Subcutaneous adipose tissue (tissue), 4 donors: ENCODE results near the gene CETP. TPM values are rescaled to one million over a fixed set of nuclear protein-coding genes. Genes with fewer than 3 reads are reported as not detected.

Source experiments
- CTCF ChIP-seq: fragments of 450-650 bp; IDR thresholded peaks from one replicate; pipeline ENCODE4 v1.5.1; 2016; ENCODE audit warnings: low read depth, mild to moderate bottlenecking, control low read depth, antibody characterized with exemption, moderate library complexity
- total RNA-seq, 4 donors: library from RNA; depleted of rRNA; stranded (reverse); fragments of >200 nt; gene quantifications; one replicate each; pipeline ENCODE4 v1.1.0, GENCODE V29; 2016

Gene CETP
- total RNA-seq, 4 donors from 2014 or later, result 2.4 to 14.9 TPM; not detected in 2

- TF ChIP-seq CTCF, result no peak
Measured at GRCh38 chr16:56971768-56972043, 10.0 kb downstream of the CETP start.

- no peak for TF ChIP-seq CTCF
Measured at GRCh38 chr16:56972403-56973293, 10.9 kb downstream of the CETP start.

DNA sequence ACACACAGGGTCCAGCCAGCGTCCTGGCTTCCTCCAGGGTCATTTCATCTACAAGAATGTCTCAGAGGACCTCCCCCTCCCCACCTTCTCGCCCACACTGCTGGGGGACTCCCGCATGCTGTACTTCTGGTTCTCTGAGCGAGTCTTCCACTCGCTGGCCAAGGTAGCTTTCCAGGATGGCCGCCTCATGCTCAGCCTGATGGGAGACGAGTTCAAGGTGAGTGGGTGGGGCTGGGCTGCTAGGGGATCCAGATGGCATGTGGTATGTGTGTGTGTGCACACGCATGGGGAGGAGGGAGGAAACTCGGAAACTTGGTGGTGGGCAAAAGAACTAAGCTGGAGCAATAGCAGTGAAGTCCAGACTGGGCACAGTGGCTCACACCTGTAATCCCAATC, 11.5 kb downstream of the CETP start:
- TF ChIP-seq CTCF, result no peak

DNA sequence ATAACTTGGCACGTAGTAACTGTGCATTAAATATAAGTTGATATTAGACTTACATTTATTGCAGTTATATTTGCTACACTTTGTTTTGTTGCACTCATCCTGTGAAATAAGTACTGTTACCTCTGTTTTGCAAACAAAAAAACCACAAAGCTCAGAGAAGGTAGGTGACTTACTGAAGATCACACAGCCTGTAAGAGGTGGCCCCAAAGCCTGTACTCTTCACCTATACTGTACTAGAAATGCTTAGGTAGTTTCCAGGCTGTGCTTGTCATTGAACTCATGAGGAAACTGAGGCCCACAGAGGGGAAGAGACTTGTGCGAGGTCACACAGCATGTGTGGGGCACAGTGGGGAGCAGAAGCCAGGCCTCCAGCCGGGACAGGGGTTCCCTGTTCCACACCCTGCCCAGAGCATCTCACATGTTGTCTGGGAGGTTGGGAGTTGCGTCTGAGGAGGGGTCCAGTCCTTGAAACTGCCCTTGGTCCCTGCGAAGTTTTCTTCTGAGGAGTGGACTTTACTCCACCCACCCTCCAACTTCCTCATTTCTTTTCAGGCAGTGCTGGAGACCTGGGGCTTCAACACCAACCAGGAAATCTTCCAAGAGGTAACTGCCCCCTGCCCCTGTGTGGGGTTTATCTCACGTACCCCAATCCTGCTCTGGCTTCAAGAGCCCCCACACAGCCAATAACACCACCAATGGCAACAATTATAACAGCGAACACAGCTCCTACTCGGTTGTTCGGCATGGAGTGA, 13.0 kb downstream of the CETP start:
- TF ChIP-seq CTCF, result no peak

- TF ChIP-seq CTCF, result no peak
Measured at GRCh38 chr16:56975714-56976113, 14.0 kb downstream of the CETP start.

GRCh38 chr16:56977216-56977615, 15.5 kb downstream of the CETP start:
- TF ChIP-seq CTCF, result no peak

DNA sequence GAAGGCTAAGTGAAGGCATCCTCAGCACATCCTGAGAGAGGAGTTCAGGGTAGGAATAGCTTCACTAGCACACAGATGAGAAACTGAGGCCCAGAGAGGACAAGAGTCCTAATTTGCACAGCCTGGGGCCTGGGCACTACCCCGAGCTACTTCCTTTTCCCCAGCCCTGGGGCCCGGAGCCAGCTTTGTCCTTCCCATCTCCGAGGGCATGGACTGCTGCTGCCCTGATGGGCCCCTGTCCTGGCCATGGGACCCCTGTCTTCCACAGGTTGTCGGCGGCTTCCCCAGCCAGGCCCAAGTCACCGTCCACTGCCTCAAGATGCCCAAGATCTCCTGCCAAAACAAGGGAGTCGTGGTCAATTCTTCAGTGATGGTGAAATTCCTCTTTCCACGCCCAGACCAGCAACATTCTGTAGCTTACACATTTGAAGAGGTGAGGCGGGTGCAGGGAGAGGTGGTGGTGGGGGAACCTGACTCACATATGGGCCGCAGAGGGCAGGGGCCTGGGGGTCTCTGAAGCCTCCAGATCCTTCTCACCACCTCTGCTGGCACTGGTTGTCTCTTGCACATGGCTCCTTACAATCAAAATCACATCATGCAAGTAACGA, 16.2 kb downstream of the CETP start:
- no peak for TF ChIP-seq CTCF
